Endothelial cell of umbilical vein (primary cell): ENCODE measurements around the gene EOGT. TPM values are rescaled to one million over a fixed set of nuclear protein-coding genes. Genes with fewer than 3 reads are reported as not detected.

Experiments
- BruUV-seq: library from RNA; stranded (reverse); fragments of 400-500 nt; replicated peaks from 2 replicates; lab custom pipeline; 2021; lab: Mats Ljungman, UMichigan
- CTCF ChIA-PET: fragments of 300-600, 350-600 bp; sonication (Branson Sonifier 250); formaldehyde crosslinking; loops from one replicate; lab custom pipeline; 2021; ENCODE audit warnings: antibody characterized with exemption, inconsistent platforms; lab: Charles Lee
- POLR2A ChIA-PET: fragments of 300-600, 350-600 bp; sonication (Branson Sonifier 250); formaldehyde crosslinking; loops from one replicate; lab custom pipeline; 2021; ENCODE audit warnings: antibody characterized with exemption, inconsistent platforms; lab: Charles Lee
- DNase-seq: peaks from one replicate; pipeline ENCODE4 v3.0.0-alpha.2; 2011; ENCODE audit warnings: low read depth, low spot score
- FAIRE-seq: peaks from 2 replicates; lab custom pipeline; 2011; peaks lifted over from hg19 to GRCh38; lab: Jason Lieb, UNC
- H2AFZ ChIP-seq: 2 replicates; pipeline ENCODE4 v1.6.0; 2012; ENCODE audit warnings: low read depth, low read length, control low read depth, inconsistent platforms
- H3K27ac ChIP-seq: 2 replicates; pipeline ENCODE4 v1.5.1; 2011; ENCODE audit warnings: low read depth, mild to moderate bottlenecking, control low read depth, low read length, moderate library complexity; ENCODE audit not compliant: insufficient read depth
- H3K27me3 ChIP-seq, 2 experiments: 2 replicates each; pipeline versions ENCODE4 v1.6.0 to v1.6.1; 2011; ENCODE audit warnings: low read length in 2 of 2, mixed read lengths in 1 of 2; ENCODE audit not compliant: control insufficient read depth in 2 of 2, insufficient read depth in 2 of 2
- H3K36me3 ChIP-seq, 2 experiments: 2 replicates in 1 of 2; 3 replicates in 1 of 2; pipeline ENCODE4 v1.5.1; 2011; ENCODE audit warnings: low read length in 2 of 2, mild to moderate bottlenecking in 1 of 2, moderate library complexity in 1 of 2; ENCODE audit not compliant: control insufficient read depth in 2 of 2, insufficient read depth in 2 of 2; ENCODE audit errors: extremely low read depth in 1 of 2
- H3K4me1 ChIP-seq: 3 replicates; pipeline ENCODE4 v1.5.1; 2011; ENCODE audit warnings: mild to moderate bottlenecking, low read length; ENCODE audit not compliant: control insufficient read depth, insufficient read depth; ENCODE audit errors: extremely low read depth
- H3K4me2 ChIP-seq: 2 replicates; pipeline ENCODE4 v1.6.1; 2011; ENCODE audit warnings: low read length, control low read depth, mixed read lengths; ENCODE audit not compliant: insufficient read depth
- H3K4me3 ChIP-seq, 3 experiments: fragments of 200-600 bp in 1 of 3; sonication (generic), shearing (Covaris generic) in 1 of 3; replicated peaks in 1 of 3; 2 replicates each; pipeline ENCODE4 v1.5.1; 2011 to 2016; ENCODE audit warnings: control low read depth in 3 of 3, low read length in 3 of 3, mild to moderate bottlenecking in 2 of 3, inconsistent platforms in 1 of 3, low read depth in 1 of 3, moderate library complexity in 1 of 3; ENCODE audit not compliant: insufficient read depth in 1 of 3
- H3K79me2 ChIP-seq: 2 replicates; pipeline ENCODE4 v1.6.0; 2012; ENCODE audit warnings: low read length, inconsistent platforms; ENCODE audit not compliant: control insufficient read depth, insufficient read depth
- H3K9ac ChIP-seq: replicated peaks from 2 replicates; pipeline ENCODE3; 2011; ENCODE audit warnings: low read length, control low read depth; ENCODE audit not compliant: insufficient read depth; ENCODE audit errors: extremely low read depth
- H3K9me1 ChIP-seq: replicated peaks from 3 replicates; pipeline ENCODE4 v1.6.0; 2011; ENCODE audit warnings: mild to moderate bottlenecking, low read length; ENCODE audit not compliant: control insufficient read depth, insufficient read depth; ENCODE audit errors: extremely low read depth
- H3K9me3 ChIP-seq: replicated peaks from 2 replicates; pipeline ENCODE4 v1.5.1; 2012; ENCODE audit warnings: low read length, inconsistent platforms; ENCODE audit not compliant: control insufficient read depth, insufficient read depth
- H4K20me1 ChIP-seq: replicated peaks from 2 replicates; pipeline ENCODE3; 2011; ENCODE audit warnings: mild to moderate bottlenecking, low read length; ENCODE audit not compliant: control insufficient read depth, insufficient read depth; ENCODE audit errors: extremely low read depth
- EZH2 ChIP-seq: IDR thresholded peaks from 2 replicates; pipeline ENCODE4 v1.6.1; 2012; ENCODE audit warnings: borderline replicate concordance, low read depth, mild to moderate bottlenecking, moderate library complexity, low read length, inconsistent platforms; ENCODE audit not compliant: severe bottlenecking
- FOS ChIP-seq: IDR thresholded peaks from 2 replicates; pipeline ENCODE4 v1.6.1; 2011; ENCODE audit warnings: mild to moderate bottlenecking, low read length, moderate library complexity, borderline replicate concordance; ENCODE audit not compliant: insufficient read depth
- JUN ChIP-seq: IDR thresholded peaks from 2 replicates; pipeline ENCODE4 v1.6.1; 2011; ENCODE audit warnings: borderline replicate concordance, low read depth; ENCODE audit not compliant: insufficient read length, insufficient read depth
- MYC ChIP-seq: IDR thresholded peaks from one replicate; pipeline ENCODE4 v1.6.1; 2011; ENCODE audit warnings: mild to moderate bottlenecking, low read depth, low read length
- POLR2A ChIP-seq: IDR thresholded peaks from 2 replicates; pipeline ENCODE4 v1.6.1; 2012; ENCODE audit warnings: low read depth, mild to moderate bottlenecking, control low read depth, low read length
- dilution Hi-C: fragments of 300-500 bp; cut with MboI; formaldehyde crosslinking; loops from one replicate; pipeline ENCODE4 v1.15.0; 2019; ENCODE audit warnings: low sequenced_read_pairs; ENCODE audit not compliant: extremely low pct_ligation_motif_present
- intact Hi-C: fragments of 100-400 bp; cut with micrococcal nuclease; formaldehyde crosslinking; loops from one replicate; pipeline ENCODE4 v1.10.0; 2022
- polyA plus RNA-seq, 4 experiments: library from polyadenylated mRNA; depleted of rRNA in 3 of 4; stranded (reverse) in 3 of 4; unstranded in 1 of 4; fragments of >200 nt; gene quantifications; 2 replicates each; pipeline versions ENCODE4 v1.2.1 to v1.2.3, GENCODE V29; 2011 to 2012; ENCODE audit warnings: missing spikeins in 1 of 4
- total RNA-seq: library from RNA; stranded (reverse); gene quantifications from 2 replicates; pipeline ENCODE4 v1.2.3, GENCODE V29; 2021
- TF ChIP-seq, protein P1 (sequence below), 2 donors: IDR thresholded peaks; 1 replicate in 1 of 2; 2 replicates in 1 of 2; pipeline ENCODE4 v1.5.1; 2011; ENCODE audit warnings: low read length in 2 of 2, mild to moderate bottlenecking in 2 of 2, moderate library complexity in 2 of 2, control low read depth in 1 of 2, inconsistent platforms in 1 of 2, low read depth in 1 of 2; ENCODE audit not compliant: insufficient read depth in 1 of 2; ENCODE audit errors: extremely low read depth in 1 of 2
- TF ChIP-seq, protein P2 (sequence below): IDR thresholded peaks from 2 replicates; pipeline ENCODE4 v1.6.1; 2011; ENCODE audit not compliant: insufficient read depth, insufficient read length

EOGT gene
- total and polyA plus RNA-seq, 2 donors (not counting 3 experiments of a cell fraction or from before 2014, with no cell fraction given): 35.6 to 99.4 TPM

DNA sequence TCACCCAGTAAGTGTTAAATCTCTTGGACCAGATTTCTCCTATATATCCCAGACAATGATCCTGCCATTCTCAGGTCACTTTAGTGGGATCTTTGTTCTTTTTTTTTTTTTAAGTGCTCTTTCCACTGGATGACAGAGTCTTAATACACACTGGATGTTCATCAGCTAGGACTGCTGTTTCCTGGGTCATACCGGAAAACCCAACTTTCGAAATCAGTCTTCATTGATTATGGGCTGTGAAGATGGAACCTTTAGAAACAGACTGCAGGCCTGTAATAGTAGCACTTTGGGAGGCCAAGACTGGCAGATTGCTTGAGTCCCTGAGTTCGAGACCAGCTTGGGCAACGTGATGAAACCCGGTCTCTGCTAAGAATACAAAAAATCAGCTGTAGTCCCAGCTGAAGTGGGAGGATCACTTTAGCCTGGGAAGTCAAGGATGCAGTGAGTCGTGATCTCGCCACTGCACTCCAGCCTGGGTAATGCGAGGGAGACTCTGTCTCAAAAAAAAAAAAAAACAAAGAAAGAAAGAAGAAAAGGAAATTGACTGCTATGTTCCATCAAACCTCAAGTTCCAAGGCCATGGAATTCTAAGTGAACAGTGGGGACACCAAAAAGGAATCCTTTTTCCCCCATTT lies 2.3 kb downstream of the EOGT start:
- H3K9me1 ChIP-seq: no peaks in the 10 kb centered on the region
- H3K36me3 ChIP-seq: peaks cover 6 to 10% of the 10 kb centered on the region in 2 experiments
- no peaks in the 10 kb centered on the region for H4K20me1 ChIP-seq
- no TSS peak for BruUV-seq
- peaks cover 48% of the 10 kb centered on the region for H3K4me1 ChIP-seq
- TF ChIP-seq FOS: no peak
- TF ChIP-seq, protein P1, sequence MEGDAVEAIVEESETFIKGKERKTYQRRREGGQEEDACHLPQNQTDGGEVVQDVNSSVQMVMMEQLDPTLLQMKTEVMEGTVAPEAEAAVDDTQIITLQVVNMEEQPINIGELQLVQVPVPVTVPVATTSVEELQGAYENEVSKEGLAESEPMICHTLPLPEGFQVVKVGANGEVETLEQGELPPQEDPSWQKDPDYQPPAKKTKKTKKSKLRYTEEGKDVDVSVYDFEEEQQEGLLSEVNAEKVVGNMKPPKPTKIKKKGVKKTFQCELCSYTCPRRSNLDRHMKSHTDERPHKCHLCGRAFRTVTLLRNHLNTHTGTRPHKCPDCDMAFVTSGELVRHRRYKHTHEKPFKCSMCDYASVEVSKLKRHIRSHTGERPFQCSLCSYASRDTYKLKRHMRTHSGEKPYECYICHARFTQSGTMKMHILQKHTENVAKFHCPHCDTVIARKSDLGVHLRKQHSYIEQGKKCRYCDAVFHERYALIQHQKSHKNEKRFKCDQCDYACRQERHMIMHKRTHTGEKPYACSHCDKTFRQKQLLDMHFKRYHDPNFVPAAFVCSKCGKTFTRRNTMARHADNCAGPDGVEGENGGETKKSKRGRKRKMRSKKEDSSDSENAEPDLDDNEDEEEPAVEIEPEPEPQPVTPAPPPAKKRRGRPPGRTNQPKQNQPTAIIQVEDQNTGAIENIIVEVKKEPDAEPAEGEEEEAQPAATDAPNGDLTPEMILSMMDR (IDR thresholded peaks at IDR 0.05; ENCODE audit: extremely low read depth in 1 of 2, insufficient read depth in 1 of 2, low read depth in 1 of 2, low read length in 2 of 2): no peak
- TF ChIP-seq MYC: no peak
- no peak for TF ChIP-seq EZH2
- no peak for TF ChIP-seq JUN
- no peak for TF ChIP-seq POLR2A
- TF ChIP-seq, protein P2, sequence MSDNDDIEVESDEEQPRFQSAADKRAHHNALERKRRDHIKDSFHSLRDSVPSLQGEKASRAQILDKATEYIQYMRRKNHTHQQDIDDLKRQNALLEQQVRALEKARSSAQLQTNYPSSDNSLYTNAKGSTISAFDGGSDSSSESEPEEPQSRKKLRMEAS: no peak
- CTCF ChIA-PET: no interaction called here
- no peaks in the 10 kb centered on the region for H3K9me3 ChIP-seq
- H2AFZ ChIP-seq: no peak overlapping the region
- peak overlapping the region; percentile 92 for H3K4me2 ChIP-seq
- H3K27me3 ChIP-seq: no peaks in the 10 kb centered on the region
- peaks cover 12% of the 10 kb centered on the region for H3K79me2 ChIP-seq
- intact Hi-C loops (no loop called here), dilution Hi-C loops (no loop called here)
- DNase-seq: peak; percentile 24
- POLR2A ChIA-PET: interaction anchor here (0.6 kb wide), 1 partner anchor 23 kb away, joined by 4 read pairs; no protein-coding TSS in a partner anchor
- no peak for FAIRE-seq
- H3K4me3 ChIP-seq: peak overlapping the region in 1 of 3 experiments; percentile 76
- H3K9ac ChIP-seq: peak overlapping the region; percentile 98
- peak overlapping the region; percentile 97 for H3K27ac ChIP-seq
